ENCODE results near the gene RXFP1. TPM values are rescaled to one million over a fixed set of nuclear protein-coding genes. Genes with fewer than 3 reads are reported as not detected.
A peak's percentile ranks its signal among the peaks of the same experiment; 100 is the strongest.
"Not testable (repeated sequence)": the region's sequence is repeated elsewhere in the genome, so short reads cannot be mapped to it uniquely, and the experiment has no call there.

Gene RXFP1
- total RNA-seq, 2 donors from 2014 or later: 7.8 to 9.3 TPM

DNA sequence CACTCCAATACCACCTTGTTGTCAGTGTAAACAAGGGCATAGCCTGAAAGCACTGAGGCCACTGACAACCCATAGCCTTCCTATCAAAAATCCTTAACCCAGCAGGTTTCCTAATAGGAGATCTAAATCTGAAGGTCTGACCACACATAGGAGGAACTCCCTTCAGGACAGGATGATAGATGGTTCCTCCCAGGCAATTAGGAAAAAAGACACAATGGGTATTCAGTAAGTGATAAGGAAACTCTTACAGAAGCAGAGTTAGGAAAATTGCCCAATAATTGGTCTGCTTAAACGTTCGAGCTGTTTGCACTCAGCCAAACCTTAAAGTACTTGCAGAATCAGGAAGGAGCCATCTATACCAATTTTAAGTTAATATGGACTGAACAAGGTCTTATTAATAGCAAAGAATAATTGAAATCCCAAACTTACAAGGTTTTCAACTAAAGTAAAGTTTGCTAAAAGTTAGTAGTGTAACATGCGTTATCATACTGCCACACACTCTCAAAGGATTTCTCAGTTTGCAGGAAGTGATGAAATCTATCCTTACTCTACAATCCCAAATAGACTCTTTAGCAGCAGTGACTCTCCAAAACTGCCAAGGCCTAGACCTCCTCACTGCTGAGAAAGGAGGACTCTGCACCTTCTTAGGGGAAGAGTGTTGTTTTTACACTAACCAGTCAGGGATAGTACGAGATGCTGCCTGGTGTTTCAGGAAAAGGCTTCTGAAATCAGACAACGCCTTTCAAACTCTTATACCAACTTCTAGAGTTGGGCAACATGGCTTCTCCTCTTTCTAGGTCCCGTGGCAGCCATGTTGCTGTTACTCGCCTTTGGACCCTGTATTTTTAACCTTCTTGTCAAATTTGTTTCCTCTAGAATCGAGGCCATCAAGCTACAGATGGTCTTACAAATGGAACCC, 142.3 kb downstream of the RXFP1 start:
- DNase-seq (ENCODE audit: low spot score); intact Hi-C loops (cut with DNase I): not testable (repeated sequence)

- intact Hi-C loops (cut with DNase I): no loop called here
Observed at GRCh38 chr4:158664806-158665205, 143.1 kb downstream of the RXFP1 start.

DNA sequence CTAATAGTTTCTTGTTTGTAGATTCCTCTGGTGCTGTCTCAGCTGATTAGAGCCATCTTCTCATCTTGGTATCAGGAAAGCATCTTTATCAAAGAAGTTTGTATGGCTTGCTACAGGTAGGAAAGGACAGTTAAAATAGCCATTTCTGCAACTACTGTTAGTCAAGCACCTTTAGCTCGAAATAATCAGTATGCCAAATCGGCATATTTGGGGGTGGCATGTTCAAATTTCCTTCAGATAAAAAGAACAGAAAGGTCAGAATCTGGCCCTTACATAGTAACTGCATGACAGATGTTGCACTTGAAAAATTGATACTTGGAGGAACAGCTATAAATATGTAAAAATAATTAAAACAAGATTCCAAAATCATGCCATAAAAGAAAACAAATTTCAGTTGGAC, 145.2 kb downstream of the RXFP1 start:
- DNase-seq (ENCODE audit: low spot score): no peak
- intact Hi-C loops (cut with DNase I): no loop called here

More at GRCh38 chr4:158664806-158665205, 143.1 kb downstream of the RXFP1 start:
- DNase-seq (ENCODE audit: low spot score): peak; percentile 66

GRCh38 chr4:158667651-158668198, 146.0 kb downstream of the RXFP1 start:
- DNase-seq (ENCODE audit: low spot score): no peak
- intact Hi-C loops (cut with DNase I): no loop called here

DNA sequence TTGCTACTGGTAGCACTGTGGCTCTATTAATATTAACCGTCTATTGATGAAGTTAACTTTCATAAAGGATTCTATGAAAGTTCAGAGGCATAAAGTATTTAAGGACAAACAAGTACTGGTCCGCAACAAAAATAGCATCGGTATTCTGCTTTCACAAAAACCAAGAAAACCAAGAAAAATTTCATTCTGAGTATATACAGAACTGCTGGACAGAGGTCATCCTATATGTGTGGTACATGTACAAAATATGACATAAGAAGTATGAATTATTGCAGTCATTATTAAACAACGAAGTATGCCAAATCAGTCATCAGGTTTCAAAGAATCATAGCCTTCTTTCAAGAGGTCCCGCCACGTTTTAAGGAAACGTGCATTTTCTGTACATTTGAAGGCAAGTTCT, 147.6 kb downstream of the RXFP1 start:
- intact Hi-C loops (cut with DNase I): no loop called here
- DNase-seq (ENCODE audit: low spot score): no peak

DNA sequence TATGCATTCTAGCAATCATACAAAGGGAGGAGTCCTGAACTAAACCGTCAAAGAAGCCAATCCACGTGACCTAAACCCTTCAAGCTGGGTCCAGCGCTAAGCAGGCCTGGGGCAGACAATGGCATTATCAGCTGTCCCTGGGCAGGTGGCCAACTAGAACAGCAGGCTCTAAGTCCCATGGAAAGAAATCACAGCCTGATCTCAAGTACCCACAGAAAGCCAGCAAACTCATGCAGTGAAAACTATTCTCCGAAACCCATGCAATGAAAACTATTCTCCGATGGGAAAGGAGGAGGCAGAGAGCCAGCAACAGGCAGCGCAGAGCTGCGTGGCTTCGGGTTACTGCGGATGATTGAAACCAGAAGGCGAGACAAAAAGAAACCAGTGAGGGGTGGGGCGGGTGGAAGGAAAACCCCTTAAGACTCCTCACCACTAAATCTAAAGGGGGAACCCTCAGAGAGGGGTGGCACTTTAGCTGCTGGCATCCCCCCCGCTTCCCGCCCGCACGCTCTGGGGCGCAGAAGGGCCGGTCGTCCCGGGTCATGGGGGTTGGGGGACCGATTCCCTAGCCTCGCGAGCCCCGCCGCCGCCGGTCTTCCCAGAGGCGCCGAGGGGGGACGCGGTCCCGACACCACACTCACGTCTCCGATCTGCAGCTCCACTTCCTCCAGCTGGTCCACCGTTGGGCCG, 149.4 kb downstream of the RXFP1 start:
- peak; percentile 85 for DNase-seq (ENCODE audit: low spot score)

GRCh38 chr4:158671665-158671914, 149.9 kb downstream of the RXFP1 start, which contains the start of gene C4orf46:
TSS of gene C4orf46 (minus strand) at chr4:158671887. CDS start at chr4:158671801, 86 bp downstream.
- intact Hi-C loops (cut with DNase I): no loop called here
- DNase-seq (ENCODE audit: low spot score): no peak

More for the DNA sequence above, 149.4 kb downstream of the RXFP1 start:
- intact Hi-C loops (cut with DNase I): no loop called here

DNA sequence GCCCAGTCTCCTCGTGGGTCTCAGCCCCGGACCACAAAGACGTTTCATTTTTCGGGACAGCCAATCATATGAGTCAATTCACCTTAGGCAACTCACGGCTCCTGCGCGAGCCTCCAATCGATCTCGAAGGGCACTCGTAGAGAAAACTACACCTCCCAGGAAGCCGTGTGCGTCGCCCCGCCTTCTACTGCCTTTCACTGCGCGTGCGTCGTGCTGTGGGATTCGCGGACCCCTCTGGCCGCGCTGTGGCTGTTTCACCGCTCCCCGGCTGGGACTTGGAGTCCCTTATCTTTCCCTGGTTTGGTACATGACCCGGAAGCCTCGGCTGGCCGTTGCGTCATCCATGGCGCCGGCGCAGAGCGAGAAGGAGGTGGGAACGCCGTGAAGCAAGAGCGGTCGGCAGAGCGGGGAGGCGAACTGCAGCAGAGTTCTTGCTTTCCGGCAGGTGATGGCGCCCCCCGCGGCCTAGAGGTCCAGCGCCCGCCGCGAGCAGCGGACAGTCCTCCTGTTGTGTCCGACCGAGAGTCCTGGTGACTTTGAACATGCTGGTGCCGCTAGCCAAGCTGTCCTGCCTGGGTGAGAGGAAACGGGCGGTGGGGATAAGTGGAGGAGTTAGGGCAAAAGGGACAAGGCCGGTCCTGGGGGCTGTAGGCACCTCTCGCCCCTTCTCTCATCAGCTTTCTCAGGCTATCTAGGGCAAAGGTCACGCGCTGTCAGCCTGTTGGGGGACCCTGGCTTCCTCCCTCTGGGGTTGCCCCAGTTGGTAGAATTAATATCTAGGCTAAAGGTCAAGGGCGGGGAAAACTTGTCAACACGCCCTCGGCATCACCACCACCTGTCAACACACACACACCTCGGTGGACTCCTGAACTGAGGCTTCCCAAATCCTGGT, 150.5 kb downstream of the RXFP1 start, which contains the start of gene ETFDH:
ETFDH (plus strand) TSS at position 382 of the 892 bp plus-strand sequence; CDS start at position 543, 161 bp downstream.
- DNase-seq (ENCODE audit: low spot score): peak; percentile 100
- intact Hi-C loops (cut with DNase I): no loop called here

DNA sequence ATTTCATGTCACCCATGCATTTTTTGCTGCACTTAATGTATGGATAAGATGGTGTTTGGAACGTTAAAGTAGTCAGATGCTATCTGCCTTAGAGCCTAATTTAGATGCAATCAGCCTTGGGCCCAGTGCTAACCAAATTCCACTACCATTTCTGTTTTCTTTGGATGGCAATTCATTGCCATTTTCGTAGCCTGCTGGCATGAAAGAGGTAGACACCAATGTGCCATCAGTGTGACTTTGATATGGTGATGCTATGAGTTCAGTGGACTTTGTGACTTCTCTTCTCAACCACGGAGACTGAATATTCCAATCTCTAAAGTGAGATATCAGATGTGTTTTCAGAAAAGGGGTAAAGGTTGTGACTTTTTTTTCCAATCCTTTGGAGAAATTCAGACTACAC, 152.0 kb downstream of the RXFP1 start:
- intact Hi-C loops (cut with DNase I): no loop called here
- DNase-seq (ENCODE audit: low spot score): no peak

DNA sequence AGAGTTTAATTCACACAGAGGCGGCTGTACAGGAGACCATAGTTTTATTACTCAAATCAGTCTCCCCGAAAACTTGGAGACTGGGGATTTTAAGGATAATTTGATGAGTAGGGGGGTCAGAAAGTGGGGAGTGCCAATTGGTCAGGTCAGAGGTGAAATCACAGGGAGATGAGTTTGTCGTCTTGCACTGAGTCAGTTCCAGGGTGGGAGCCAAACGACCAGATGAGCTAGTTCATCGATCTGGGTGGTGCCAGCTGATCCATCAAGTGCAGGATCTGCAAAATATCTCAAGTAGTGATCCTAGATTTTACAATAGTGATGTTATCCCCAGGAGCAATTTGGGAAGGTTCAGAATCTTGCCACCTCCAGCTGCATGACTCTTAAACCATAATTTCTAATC, 154.4 kb downstream of the RXFP1 start:
- intact Hi-C loops (cut with DNase I): no loop called here
- no peak for DNase-seq (ENCODE audit: low spot score)

GRCh38 chr4:158678767-158679166, 157.1 kb downstream of the RXFP1 start:
- DNase-seq (ENCODE audit: low spot score): no peak
- intact Hi-C loops (cut with DNase I): no loop called here

- intact Hi-C loops (cut with DNase I): no loop called here
- no peak for DNase-seq (ENCODE audit: low spot score)
Observed at GRCh38 chr4:158681629-158682028, 159.9 kb downstream of the RXFP1 start.

GRCh38 chr4:158682066-158682465, 160.4 kb downstream of the RXFP1 start:
- intact Hi-C loops (cut with DNase I): no loop called here
- no peak for DNase-seq (ENCODE audit: low spot score)

DNA sequence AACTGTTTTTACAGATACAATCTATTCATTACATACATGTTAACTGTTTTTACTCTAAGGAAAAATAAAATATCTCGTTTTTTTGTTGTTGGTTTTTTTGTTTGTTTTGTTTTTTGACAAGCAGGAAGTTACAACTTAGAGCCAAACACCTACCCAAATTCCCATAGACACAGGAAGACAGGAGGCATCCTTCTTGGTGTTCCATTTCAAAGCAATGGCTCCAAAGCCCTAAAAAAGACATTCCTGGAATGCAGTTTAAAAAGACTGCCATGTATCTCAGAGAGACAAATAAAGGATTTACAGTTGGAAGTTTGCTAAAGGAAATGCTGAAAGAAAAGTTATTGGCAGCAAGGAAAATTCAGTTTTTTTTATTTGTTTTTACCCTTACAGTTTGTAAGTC, 167.1 kb downstream of the RXFP1 start:
- DNase-seq (ENCODE audit: low spot score): no peak
- intact Hi-C loops (cut with DNase I): no loop called here

Other genes with a start within 250 kb of the RXFP1 start
- gene C4orf46, start 150.0 kb downstream of the RXFP1 start, total RNA-seq: 1 to 10 TPM; 4.6 to 5.0 TPM
- gene ETFDH, start 150.4 kb downstream of the RXFP1 start, total RNA-seq: 10 to 100 TPM; 19.1 to 21.9 TPM
- gene PPID, start 201.5 kb downstream of the RXFP1 start, total RNA-seq: 10 to 100 TPM; 13.6 to 14.9 TPM
- gene FNIP2, start 247.1 kb downstream of the RXFP1 start, total RNA-seq: 10 to 100 TPM; 37.9 to 93.0 TPM